RWPE2 (cell line): ENCODE data around the gene INPP5E.

Source experiments
- ATAC-seq: fragments of 200-7000 bp; cut with Tn5 transposase; 3 replicates; pipeline ENCODE4 v1.9.1; 2021; ENCODE audit warnings: low read depth
- DNase-seq: peaks from one replicate; pipeline ENCODE4 v3.0.0-alpha.2; 2020; ENCODE audit warnings: low spot score
- H3K27ac ChIP-seq: fragments of 450-650 bp; 2 replicates; pipeline ENCODE4 v1.5.1; 2017; ENCODE audit warnings: mild to moderate bottlenecking; ENCODE audit not compliant: poor library complexity, severe bottlenecking
- H3K27me3 ChIP-seq: fragments of 250-450 bp; sonication (Bioruptor Pico); 2 replicates; pipeline ENCODE4 v1.5.1; 2021; ENCODE audit warnings: mild to moderate bottlenecking, moderate library complexity; ENCODE audit not compliant: insufficient read depth, poor library complexity, severe bottlenecking
- H3K36me3 ChIP-seq: fragments of 250-450 bp; sonication (Bioruptor Pico); 2 replicates; pipeline ENCODE4 v1.5.1; 2020; ENCODE audit warnings: low read depth, mild to moderate bottlenecking, moderate library complexity
- H3K4me1 ChIP-seq: fragments of 250-450 bp; sonication (Bioruptor Pico); 2 replicates; pipeline ENCODE4 v1.5.1; 2021; ENCODE audit warnings: mild to moderate bottlenecking, moderate library complexity; ENCODE audit not compliant: insufficient read depth, poor library complexity, severe bottlenecking
- H3K4me3 ChIP-seq: fragments of 250-450 bp; sonication (Bioruptor Pico); 2 replicates; pipeline ENCODE4 v1.5.1; 2021; ENCODE audit warnings: mild to moderate bottlenecking, moderate library complexity; ENCODE audit not compliant: severe bottlenecking
- H3K9me3 ChIP-seq: fragments of 250-450 bp; sonication (Bioruptor Pico); 2 replicates; pipeline ENCODE4 v1.5.1; 2021; ENCODE audit warnings: mild to moderate bottlenecking, moderate library complexity; ENCODE audit not compliant: severe bottlenecking
- TF ChIP-seq, protein P1 (sequence below): fragments of 450-650 bp; IDR thresholded peaks from one replicate; pipeline ENCODE4 v1.5.1; 2017; ENCODE audit warnings: mild to moderate bottlenecking, moderate library complexity; ENCODE audit not compliant: poor library complexity, severe bottlenecking

Gene INPP5E

DNA sequence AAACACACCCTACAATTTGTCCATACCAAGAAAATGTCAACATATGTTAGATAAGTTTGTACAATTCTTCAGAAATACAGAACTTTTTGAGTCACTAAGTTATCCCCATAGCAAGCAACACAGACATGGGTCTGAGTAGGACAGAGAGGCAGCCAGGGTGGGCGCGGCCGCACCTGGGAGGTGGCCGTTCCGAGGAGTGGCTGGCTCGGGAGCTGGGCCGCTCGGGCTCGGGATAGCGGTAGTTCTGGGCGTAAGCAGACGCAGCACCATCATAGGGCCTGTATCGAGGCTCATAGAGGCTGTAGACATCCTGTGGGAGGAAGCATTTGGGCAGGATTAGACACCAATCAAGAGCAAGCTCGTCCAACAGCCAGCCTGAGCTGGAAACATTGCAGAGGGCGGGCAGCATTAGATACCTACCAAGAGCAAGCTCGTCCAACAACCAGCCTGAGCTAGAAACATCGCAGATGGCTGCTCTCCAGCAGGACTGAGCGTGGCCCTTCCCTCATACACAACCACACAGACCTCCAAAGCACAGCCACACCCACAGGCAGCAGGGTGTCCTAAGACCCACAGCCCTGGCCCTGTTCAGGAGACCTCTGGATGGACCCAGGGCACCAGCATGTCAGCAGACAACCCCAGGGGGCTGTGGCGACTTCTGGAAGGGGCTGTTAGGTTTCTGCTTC is 32.3 kb upstream of the INPP5E start:
- Histone ChIP-seq H3K4me3 (no peak overlapping the region), H3K27me3 (no peaks in the 10 kb centered on the region), H3K4me1 (no peaks in the 10 kb centered on the region), H3K27ac (no peak overlapping the region), H3K36me3 (peaks cover 100% of the 10 kb centered on the region), H3K9me3 (no peaks in the 10 kb centered on the region)
- DNase-seq = no peak
- TF ChIP-seq, protein P1, sequence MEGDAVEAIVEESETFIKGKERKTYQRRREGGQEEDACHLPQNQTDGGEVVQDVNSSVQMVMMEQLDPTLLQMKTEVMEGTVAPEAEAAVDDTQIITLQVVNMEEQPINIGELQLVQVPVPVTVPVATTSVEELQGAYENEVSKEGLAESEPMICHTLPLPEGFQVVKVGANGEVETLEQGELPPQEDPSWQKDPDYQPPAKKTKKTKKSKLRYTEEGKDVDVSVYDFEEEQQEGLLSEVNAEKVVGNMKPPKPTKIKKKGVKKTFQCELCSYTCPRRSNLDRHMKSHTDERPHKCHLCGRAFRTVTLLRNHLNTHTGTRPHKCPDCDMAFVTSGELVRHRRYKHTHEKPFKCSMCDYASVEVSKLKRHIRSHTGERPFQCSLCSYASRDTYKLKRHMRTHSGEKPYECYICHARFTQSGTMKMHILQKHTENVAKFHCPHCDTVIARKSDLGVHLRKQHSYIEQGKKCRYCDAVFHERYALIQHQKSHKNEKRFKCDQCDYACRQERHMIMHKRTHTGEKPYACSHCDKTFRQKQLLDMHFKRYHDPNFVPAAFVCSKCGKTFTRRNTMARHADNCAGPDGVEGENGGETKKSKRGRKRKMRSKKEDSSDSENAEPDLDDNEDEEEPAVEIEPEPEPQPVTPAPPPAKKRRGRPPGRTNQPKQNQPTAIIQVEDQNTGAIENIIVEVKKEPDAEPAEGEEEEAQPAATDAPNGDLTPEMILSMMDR = no peak
- ATAC-seq = no peak

DNA sequence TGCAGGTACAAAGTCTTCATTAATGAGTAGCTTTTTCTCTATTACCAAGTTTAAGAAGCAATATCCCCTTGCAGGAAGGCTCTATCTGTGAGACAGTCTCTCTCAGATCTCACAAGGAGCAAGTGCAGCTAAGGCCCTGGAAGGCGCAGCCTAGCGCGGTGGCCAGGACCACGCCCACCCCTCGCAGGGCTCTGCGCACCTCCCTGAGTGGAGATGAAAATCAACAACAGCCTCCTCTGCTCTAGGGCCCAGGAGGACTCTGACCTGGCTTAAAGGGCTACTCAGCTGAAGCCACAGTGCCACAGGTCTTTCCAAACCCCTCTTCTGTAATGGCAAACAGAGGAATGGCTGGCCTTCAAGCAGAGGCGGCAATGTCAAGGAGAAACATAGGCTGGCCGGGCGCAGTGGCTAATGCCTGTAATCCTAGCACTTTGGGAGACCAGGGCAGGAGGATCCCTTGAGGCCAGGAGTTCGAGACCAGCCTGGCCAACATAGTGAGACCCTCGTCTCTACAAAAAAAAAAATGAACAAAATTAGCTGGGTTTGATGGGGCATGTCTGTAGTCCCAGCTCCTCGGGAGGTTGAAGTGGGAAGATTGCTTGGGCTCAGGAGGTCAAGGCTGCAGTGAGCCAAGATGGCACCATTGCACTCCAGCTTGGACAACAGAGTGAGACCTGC is 31.3 kb upstream of the INPP5E start:
- Histone ChIP-seq H3K27me3 (no peaks in the 10 kb centered on the region), H3K36me3 (peaks cover 100% of the 10 kb centered on the region), H3K4me1 (no peaks in the 10 kb centered on the region), H3K9me3 (no peaks in the 10 kb centered on the region), H3K4me3 (no peak overlapping the region), H3K27ac (no peak overlapping the region)
- TF ChIP-seq, protein P1 = no peak
- ATAC-seq = no peak
- DNase-seq = no peak

DNA sequence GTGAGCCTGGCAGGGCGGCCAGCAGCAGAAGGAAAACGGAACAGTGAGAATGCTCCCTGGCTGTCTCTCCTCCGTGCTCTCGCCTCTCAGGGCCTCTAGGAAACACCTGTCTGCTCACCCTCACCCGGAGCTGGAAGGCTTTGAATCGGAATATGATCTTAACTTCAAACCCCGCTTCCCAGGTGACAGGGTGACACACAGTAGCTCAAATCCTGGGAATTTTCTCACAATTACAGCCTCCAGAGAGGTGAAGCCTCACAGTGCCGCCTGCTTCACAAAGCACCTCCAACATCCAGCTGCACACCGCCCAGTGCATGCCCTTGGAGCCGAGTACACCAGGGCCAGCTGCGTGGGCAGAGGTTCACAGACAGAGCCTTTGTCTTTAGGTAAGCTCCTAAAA is 30.7 kb upstream of the INPP5E start:
- Histone ChIP-seq H3K27ac (no peak overlapping the region), H3K36me3 (peaks cover 100% of the 10 kb centered on the region), H3K4me3 (no peak overlapping the region), H3K9me3 (no peaks in the 10 kb centered on the region), H3K27me3 (no peaks in the 10 kb centered on the region), H3K4me1 (no peaks in the 10 kb centered on the region)
- no peak for DNase-seq
- no peak for ATAC-seq
- TF ChIP-seq, protein P1 = no peak

DNA sequence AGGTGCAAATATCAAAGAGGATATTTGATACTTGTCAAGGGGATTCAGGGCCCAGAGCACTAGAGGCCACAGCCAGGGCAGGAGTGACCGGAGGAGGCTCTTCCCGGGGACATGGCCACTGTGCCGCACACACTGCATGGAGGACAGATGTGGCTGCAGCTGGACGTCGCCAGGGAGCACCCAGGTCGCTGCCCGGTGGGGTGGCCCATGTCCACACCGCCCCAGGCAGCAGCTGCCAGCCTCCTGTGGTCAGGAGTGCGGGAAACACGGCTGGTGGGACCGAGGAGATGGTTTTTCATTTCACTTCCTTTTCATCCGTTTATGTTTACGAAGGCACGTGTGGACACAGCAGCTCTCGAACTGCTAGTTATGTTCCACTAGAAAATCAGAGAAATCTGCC is 28.1 kb upstream of the INPP5E start:
- ATAC-seq = no peak
- Histone ChIP-seq H3K4me1 (no peaks in the 10 kb centered on the region), H3K27ac (no peak overlapping the region), H3K27me3 (no peaks in the 10 kb centered on the region), H3K4me3 (no peak overlapping the region), H3K36me3 (peaks cover 100% of the 10 kb centered on the region), H3K9me3 (no peaks in the 10 kb centered on the region)
- DNase-seq = no peak
- TF ChIP-seq, protein P1 = no peak

DNA sequence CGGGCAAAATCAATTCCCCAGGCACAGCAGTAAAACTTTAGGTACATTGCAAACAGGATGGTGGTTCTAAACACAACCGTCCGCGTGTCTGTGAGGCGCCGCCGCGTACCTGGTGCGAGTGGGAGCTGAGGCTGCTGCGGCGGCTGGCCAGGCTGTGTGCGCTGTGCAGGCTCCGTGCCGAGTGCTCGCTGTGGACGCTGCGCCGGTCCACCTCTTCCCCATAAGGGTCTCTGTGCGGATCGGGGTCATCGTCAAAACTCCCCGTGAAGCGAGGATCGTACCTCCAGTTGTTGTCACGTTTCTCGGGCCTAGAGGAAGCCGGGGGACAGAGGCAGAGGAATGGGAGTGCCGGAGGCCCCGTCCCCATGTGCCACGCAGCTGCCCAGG is 26.5 kb upstream of the INPP5E start:
- TF ChIP-seq, protein P1 = no peak
- DNase-seq (no peak), ATAC-seq (no peak)
- no peaks in the 10 kb centered on the region for H3K9me3 ChIP-seq
- H3K4me1 ChIP-seq = no peaks in the 10 kb centered on the region
- H3K27ac ChIP-seq = no peak overlapping the region
- H3K4me3 ChIP-seq = no peak overlapping the region
- H3K36me3 ChIP-seq = peaks cover 100% of the 10 kb centered on the region
- no peaks in the 10 kb centered on the region for H3K27me3 ChIP-seq
